Measurements from ENCODE around the gene CNN2.

DNA sequence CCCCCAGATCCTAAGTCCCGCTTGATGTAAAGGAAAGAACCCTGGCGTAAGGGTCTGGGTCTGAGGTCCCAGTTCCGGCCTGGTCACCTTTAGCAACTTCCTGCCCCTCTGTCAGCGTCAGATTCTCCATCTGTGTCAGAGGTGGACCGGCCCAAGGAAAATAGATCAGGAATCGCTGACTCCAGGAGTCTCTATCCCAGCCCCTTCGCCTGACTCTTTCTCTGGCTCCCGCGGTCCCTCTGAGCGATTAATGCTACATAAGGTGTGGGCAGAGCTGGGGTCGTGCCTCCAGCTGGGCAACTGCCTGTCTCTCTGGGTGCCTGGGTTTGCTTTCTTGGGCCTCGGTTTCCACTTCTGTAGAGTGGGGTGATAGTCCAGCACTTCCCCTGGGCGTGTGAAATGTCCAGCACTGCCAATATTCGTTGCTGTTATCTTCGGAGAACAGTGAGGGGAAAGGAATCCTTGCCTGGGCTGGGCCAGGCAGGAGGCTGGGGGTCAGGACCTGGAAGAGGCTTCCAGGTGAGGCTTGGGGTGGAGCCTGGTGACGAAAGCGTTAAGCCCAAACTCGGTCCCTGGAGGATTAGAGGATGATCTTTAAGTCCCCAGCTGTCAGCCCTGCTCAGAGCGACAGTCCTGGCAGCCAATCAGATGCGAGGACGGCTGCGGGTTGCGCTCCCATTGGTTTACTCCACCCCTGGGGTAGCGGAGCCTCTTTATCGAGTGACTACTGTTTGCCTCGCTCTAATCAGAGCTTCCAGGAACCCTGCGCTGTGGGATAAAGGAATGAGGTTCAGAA is 14.3 kb downstream of the CNN2 start:
- TF ChIP-seq, protein P1, sequence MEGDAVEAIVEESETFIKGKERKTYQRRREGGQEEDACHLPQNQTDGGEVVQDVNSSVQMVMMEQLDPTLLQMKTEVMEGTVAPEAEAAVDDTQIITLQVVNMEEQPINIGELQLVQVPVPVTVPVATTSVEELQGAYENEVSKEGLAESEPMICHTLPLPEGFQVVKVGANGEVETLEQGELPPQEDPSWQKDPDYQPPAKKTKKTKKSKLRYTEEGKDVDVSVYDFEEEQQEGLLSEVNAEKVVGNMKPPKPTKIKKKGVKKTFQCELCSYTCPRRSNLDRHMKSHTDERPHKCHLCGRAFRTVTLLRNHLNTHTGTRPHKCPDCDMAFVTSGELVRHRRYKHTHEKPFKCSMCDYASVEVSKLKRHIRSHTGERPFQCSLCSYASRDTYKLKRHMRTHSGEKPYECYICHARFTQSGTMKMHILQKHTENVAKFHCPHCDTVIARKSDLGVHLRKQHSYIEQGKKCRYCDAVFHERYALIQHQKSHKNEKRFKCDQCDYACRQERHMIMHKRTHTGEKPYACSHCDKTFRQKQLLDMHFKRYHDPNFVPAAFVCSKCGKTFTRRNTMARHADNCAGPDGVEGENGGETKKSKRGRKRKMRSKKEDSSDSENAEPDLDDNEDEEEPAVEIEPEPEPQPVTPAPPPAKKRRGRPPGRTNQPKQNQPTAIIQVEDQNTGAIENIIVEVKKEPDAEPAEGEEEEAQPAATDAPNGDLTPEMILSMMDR (IDR thresholded peaks at IDR 0.05) = no peak
- no peak for TF ChIP-seq POLR2A (IDR thresholded peaks at IDR 0.05)

Measured in body of pancreas (tissue), 4 donors.